Smooth muscle cell of the pulmonary artery (primary cell): Measurements from ENCODE around the gene SOCS1. TPM values are rescaled to one million over a fixed set of nuclear protein-coding genes. Genes with fewer than 3 reads are reported as not detected.

Experiments
- total RNA-seq: library from RNA; depleted of rRNA; stranded (reverse); fragments of >200 nt; gene quantifications from 2 replicates; pipeline ENCODE4 v1.2.3, GENCODE V29; 2014

SOCS1 gene
- total RNA-seq = 2.3 and 4.6 TPM in 2 replicates

GRCh38 chr16:11255737-11256660 lies at the start of gene SOCS1:
Gene SOCS1, minus strand, starts transcription at chr16:11256204. Its CDS starts 726 bp downstream, at chr16:11255478.

GRCh38 chr16:11280616-11281522 lies 24.9 kb upstream of the SOCS1 start, which contains the start of gene PRM1:
Gene PRM1, minus strand, starts transcription at chr16:11281330. Its CDS starts 92 bp downstream, at chr16:11281238.

GRCh38 chr16:11276143-11276895 lies 20.3 kb upstream of the SOCS1 start, which contains the start of gene PRM2:
Gene PRM2, minus strand, starts transcription at chr16:11276480. Its CDS starts 110 bp downstream, at chr16:11276370.

GRCh38 chr16:11272921-11273720 lies 17.1 kb upstream of the SOCS1 start, which contains the start of gene PRM3:
Gene PRM3, minus strand, starts transcription at chr16:11273629. Its CDS starts 34 bp downstream, at chr16:11273595.

GRCh38 chr16:11268921-11269375 lies 12.9 kb upstream of the SOCS1 start, which contains the start of gene TNP2:
Gene TNP2, minus strand, starts transcription at chr16:11269325. Its CDS starts 63 bp downstream, at chr16:11269262.

Other genes starting within 250 kb of the SOCS1 start
- not detected in 2 replicates for gene TNP2, start 13.1 kb upstream of the SOCS1 start, total RNA-seq
- not detected in 2 replicates for gene PRM3, start 17.4 kb upstream of the SOCS1 start, total RNA-seq
- gene PRM2, start 20.3 kb upstream of the SOCS1 start, total RNA-seq = not detected in 2 replicates
- not detected in 2 replicates for gene PRM1, start 25.1 kb upstream of the SOCS1 start, total RNA-seq
- 1.7 and 4.0 TPM in 2 replicates for gene RMI2, start 89.3 kb upstream of the SOCS1 start, total RNA-seq